ENCODE results near the gene GYS2. TPM values are rescaled to one million over a fixed set of nuclear protein-coding genes. Genes with fewer than 3 reads are reported as not detected.

The GYS2 gene
- total RNA-seq, 1 donor from 2014 or later = 0.98 TPM

- no peak for TF ChIP-seq POLR2A (IDR thresholded peaks at IDR 0.05)
- TF ChIP-seq POLR2AphosphoS5 (IDR thresholded peaks at IDR 0.05; ENCODE audit: insufficient read depth in 1 of 2, low read depth in 1 of 2) = no peak
- TF ChIP-seq CTCF (IDR thresholded peaks at IDR 0.05) = no peak
- no peak for DNase-seq (ENCODE audit: extremely low spot score in 2 of 2)
- intact Hi-C loops (cut with DNase I) = no loop called here
- Histone ChIP-seq H3K36me3 (no peaks in the 10 kb centered on the region), H3K27ac (no peak overlapping the region), H3K4me3 (no peak overlapping the region), H3K27me3 (no peaks in the 10 kb centered on the region), H3K4me1 (no peaks in the 10 kb centered on the region), H3K9me3 (no peaks in the 10 kb centered on the region)
Observed at GRCh38 chr12:21576431-21576830, 28.2 kb downstream of the GYS2 start.

GRCh38 chr12:21573733-21574358 lies 30.8 kb downstream of the GYS2 start:
- no peak for DNase-seq (ENCODE audit: extremely low spot score in 2 of 2)
- Histone ChIP-seq H3K27ac (no peak overlapping the region), H3K36me3 (no peaks in the 10 kb centered on the region), H3K4me3 (no peak overlapping the region), H3K4me1 (no peaks in the 10 kb centered on the region), H3K9me3 (no peaks in the 10 kb centered on the region), H3K27me3 (no peaks in the 10 kb centered on the region)
- intact Hi-C loops (cut with DNase I) = no loop called here
- no peak for TF ChIP-seq CTCF (IDR thresholded peaks at IDR 0.05)
- no peak for TF ChIP-seq POLR2A (IDR thresholded peaks at IDR 0.05)
- TF ChIP-seq POLR2AphosphoS5 (IDR thresholded peaks at IDR 0.05; ENCODE audit: insufficient read depth in 1 of 2, low read depth in 1 of 2) = no peak

- TF ChIP-seq POLR2AphosphoS5 (IDR thresholded peaks at IDR 0.05; ENCODE audit: insufficient read depth in 1 of 2, low read depth in 1 of 2) (no peak), CTCF (IDR thresholded peaks at IDR 0.05) (no peak), POLR2A (IDR thresholded peaks at IDR 0.05) (no peak)
Observed at GRCh38 chr12:21571046-21571445, 33.6 kb downstream of the GYS2 start.

GRCh38 chr12:21568115-21568514 lies 36.5 kb downstream of the GYS2 start:
- Histone ChIP-seq H3K4me1 (no peaks in the 10 kb centered on the region), H3K27ac (no peak overlapping the region), H3K9me3 (no peaks in the 10 kb centered on the region), H3K4me3 (no peak overlapping the region), H3K36me3 (no peaks in the 10 kb centered on the region), H3K27me3 (no peaks in the 10 kb centered on the region)
- DNase-seq (ENCODE audit: extremely low spot score in 2 of 2) = no peak
- no peak for TF ChIP-seq POLR2AphosphoS5 (IDR thresholded peaks at IDR 0.05; ENCODE audit: insufficient read depth in 1 of 2, low read depth in 1 of 2)
- no peak for TF ChIP-seq CTCF (IDR thresholded peaks at IDR 0.05)
- TF ChIP-seq POLR2A (IDR thresholded peaks at IDR 0.05) = no peak
- intact Hi-C loops (cut with DNase I) = no loop called here

More at GRCh38 chr12:21571046-21571445, 33.6 kb downstream of the GYS2 start:
- Histone ChIP-seq H3K9me3 (no peaks in the 10 kb centered on the region), H3K27ac (no peak overlapping the region), H3K4me1 (no peaks in the 10 kb centered on the region), H3K4me3 (no peak overlapping the region), H3K36me3 (no peaks in the 10 kb centered on the region), H3K27me3 (no peaks in the 10 kb centered on the region)
- no peak for DNase-seq (ENCODE audit: extremely low spot score in 2 of 2)
- intact Hi-C loops (cut with DNase I) = no loop called here

GRCh38 chr12:21566907-21567394 lies 37.7 kb downstream of the GYS2 start:
- Histone ChIP-seq H3K4me1 (no peaks in the 10 kb centered on the region), H3K36me3 (no peaks in the 10 kb centered on the region), H3K4me3 (no peak overlapping the region), H3K9me3 (no peaks in the 10 kb centered on the region), H3K27ac (no peak overlapping the region), H3K27me3 (no peaks in the 10 kb centered on the region)
- no peak for DNase-seq (ENCODE audit: extremely low spot score in 2 of 2)
- intact Hi-C loops (cut with DNase I) = no loop called here
- no peak for TF ChIP-seq POLR2A (IDR thresholded peaks at IDR 0.05)
- no peak for TF ChIP-seq CTCF (IDR thresholded peaks at IDR 0.05)
- TF ChIP-seq POLR2AphosphoS5 (IDR thresholded peaks at IDR 0.05; ENCODE audit: insufficient read depth in 1 of 2, low read depth in 1 of 2) = no peak
